ENCODE measurements around the gene HK2.
"Not testable (repeated sequence)": the region's sequence is repeated elsewhere in the genome, so short reads cannot be mapped to it uniquely, and the experiment has no call there.

The HK2 gene

DNA sequence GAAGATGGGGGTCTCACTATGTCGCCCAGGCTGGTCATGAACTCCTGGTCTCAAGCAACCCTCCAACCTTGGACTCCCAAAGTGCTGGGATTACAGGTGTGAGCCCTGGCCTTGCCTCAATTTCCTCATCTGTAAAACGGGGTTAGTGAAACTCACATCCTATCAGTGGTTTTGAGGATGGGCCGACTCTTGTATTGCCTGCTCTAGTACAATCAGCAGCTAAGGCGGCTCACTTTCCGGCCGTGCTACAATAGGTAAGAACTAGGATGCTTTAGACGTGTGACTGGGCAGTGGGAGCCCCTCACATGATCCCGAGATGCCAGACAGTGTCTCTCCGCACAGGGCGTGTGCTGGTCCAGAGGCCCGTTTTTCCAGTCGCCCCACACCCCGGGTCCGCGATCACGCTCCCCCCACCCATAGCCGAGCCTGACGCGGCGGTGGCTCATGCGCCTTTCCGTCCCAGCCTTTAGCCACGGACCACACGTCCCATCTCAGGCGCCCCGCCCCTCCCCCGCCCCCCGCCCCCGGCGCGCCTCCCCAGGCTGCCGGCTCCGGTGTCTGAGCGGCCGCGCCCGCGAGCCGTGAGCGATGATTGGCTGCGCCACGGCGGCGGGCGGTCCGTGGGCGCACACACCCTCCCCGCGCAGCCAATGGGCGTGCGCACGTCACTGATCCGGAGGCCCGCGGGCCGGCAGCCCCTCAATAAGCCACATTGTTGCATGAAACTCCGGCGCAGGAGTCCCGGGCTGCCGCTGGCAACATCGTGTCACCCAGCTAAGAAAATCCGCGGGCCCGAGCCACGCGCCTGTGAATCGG is at the start of gene HK2:
Gene HK2, plus strand, starts transcription at position 710 of the 816 bp plus-strand sequence. CDS start 454 bp downstream, outside the sequence.
- peak; percentile 63 for DNase-seq (ENCODE audit: low read depth)

DNA sequence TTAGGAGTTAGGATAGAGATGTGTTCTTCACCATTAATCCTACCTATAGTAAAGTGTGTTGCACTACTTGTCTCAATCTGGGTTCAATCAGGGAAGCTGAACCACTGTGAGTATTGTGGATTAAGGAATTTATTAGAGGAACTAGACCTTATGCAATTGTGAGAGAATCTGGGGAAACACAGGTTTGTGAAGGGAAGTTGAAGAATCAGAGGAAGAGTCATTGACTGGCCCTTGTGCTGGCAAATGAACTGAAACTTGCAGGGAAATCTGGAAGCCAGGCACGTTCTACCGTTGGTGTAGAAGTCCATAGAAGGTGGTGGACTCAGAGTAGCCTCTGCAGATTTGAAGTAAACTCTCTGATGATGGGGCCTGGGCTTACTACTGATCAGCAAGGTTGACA is 44.7 kb upstream of the HK2 start:
- no peak for DNase-seq (ENCODE audit: low read depth)

DNA sequence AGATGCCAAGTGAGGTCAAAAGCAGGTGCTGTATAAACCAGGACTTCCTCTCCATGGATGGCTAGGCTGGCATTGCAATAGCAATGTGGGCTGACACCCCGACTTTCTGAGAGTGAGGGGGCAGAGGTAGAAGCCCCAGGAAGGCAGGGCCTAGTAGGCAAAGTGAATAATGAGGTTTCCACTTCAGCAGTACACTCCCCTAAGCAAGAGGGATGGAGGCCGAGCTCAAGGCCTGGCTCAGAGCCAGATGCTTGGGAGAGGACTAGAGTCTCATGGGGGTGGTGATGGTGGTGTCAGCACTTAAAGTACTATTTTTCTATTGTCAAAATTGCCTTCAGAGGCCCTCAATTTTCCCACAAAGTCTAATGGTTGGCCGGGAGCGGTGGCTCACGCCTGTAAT is 41.6 kb upstream of the HK2 start:
- DNase-seq (ENCODE audit: low read depth): no peak

DNA sequence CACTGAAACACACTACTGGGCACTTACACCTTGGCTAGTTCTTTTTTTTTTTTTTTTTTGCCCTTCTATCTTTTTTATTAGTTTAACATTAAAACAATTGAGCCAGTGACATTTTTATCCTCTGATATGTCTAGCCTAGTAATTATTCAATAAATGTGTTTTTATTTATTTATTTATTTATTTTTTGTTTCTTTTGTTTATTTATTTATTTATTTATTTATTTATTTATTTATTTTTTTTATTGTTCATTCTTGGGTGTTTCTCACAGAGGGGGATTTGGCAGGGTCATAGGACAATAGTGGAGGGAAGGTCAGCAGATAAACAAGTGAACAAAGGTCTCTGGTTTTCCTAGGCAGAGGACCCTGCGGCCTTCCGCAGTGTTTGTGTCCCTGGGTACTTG is 39.0 kb upstream of the HK2 start:
- not testable (repeated sequence) for DNase-seq (ENCODE audit: low read depth)

DNA sequence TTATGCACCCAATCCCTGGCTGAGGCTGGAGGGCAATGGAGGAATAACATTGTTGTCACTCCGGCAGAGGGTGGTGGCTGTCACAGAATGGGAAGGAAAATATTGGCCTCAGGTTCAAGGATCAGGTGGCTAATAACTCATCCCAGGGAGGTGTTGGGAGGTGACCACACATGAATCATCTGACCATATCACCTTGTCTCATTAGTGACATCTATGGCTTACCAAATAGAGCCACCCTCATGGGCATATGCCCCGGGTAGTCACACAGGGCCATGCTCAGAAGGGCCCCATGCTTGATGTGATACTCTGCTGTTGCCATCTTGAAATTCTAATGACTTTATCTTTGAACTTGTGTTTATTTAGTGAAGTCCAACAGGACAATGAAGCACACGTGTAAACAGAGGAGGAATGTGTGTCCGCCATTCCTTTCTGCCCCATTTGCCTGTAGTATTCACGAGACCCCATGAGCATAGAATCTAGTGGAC is 27.5 kb upstream of the HK2 start:
- DNase-seq (ENCODE audit: low read depth): no peak

DNA sequence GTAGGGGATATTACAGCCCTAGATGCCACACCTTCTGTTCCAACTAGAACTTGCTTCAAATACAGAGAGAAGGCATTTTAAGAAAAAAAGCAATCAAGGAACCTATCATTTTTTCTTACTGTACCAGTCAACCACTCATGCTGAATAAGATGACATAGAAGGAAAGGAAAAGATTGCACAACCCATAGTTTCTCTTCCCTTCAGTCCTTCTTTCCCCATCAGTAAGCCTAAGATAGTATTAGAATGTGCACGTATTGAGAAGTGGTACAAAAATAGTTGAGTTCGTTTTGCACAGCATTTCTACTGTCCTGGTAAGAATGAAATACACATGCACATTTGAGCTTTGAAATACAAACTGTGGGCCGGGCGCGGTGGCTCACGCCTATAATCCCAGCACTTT is 27.0 kb upstream of the HK2 start:
- no peak for DNase-seq (ENCODE audit: low read depth)

DNA sequence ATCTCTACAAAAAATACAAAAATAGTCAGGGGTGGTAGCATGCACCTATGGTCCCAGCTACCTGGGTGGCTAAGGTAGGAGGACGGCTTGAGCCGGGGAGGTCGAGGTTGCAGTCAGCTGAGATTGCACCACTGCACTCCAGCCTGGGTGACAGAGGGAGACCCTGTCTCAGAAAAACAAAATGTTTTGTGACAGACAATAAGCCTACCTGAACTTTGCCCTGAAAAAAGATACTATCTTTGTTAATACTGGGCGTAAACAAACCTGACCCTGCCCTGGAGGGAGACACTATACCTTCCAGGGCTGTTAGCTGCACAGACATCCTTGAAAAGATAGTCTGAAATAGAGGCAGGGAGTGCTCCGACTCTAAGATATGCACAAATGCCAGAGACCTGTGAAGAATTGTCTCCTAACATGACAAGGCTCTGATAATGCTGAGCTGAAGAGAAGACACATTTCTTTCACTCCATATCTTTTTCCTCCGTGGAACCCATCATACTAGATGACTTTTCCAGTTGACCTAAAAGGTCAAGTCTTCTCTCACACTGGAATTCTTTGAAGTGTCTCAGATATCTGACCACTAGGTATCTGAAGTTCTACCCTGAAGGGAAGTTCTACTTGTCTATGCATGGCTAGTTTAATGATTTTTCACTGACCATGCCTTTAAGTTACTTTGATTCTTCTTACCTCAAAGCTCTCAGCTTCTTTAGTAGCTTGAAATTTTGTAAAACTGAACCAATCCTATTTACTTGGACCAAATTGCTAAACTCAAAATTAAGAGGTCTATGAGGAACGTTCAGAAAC is 20.9 kb upstream of the HK2 start:
- DNase-seq (ENCODE audit: low read depth): no peak

DNA sequence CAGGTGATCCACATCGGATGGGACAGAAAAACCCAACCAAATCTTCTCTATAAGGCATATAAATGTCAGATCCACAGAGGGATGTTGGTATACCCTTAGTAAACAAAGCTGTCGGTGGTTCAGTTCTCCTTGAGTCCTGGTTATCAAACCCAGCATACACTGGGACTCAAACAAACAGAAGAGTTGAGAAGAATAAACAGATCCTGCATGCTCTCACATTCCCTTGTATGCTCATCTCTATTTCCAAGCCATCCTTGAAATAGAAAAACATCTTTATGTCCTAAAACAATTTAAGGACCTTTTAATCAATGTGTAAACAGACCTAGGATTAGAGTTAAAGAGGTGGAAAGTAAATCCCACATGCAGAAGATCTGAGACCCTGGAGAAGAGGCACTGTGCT is 19.8 kb upstream of the HK2 start:
- DNase-seq (ENCODE audit: low read depth): no peak

DNA sequence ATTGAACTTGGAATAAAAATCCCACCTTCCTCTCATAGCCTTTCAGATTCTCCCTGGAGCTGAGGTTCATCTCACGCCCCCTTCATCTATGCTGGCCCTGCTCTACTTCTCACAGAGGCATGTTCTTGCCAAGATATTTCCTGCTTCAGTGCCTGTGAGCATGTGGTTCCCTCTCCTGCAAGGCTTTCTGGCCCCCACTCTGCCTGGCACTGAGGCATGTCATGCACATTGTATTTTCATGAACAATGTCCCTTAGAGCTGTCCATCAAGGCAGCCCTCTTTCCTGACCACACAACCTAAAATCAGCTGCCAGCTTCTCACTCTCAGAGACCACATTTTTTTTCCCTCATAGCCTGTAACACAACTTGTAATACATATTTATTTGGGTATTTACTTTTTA is 18.0 kb upstream of the HK2 start:
- no peak for DNase-seq (ENCODE audit: low read depth)

DNA sequence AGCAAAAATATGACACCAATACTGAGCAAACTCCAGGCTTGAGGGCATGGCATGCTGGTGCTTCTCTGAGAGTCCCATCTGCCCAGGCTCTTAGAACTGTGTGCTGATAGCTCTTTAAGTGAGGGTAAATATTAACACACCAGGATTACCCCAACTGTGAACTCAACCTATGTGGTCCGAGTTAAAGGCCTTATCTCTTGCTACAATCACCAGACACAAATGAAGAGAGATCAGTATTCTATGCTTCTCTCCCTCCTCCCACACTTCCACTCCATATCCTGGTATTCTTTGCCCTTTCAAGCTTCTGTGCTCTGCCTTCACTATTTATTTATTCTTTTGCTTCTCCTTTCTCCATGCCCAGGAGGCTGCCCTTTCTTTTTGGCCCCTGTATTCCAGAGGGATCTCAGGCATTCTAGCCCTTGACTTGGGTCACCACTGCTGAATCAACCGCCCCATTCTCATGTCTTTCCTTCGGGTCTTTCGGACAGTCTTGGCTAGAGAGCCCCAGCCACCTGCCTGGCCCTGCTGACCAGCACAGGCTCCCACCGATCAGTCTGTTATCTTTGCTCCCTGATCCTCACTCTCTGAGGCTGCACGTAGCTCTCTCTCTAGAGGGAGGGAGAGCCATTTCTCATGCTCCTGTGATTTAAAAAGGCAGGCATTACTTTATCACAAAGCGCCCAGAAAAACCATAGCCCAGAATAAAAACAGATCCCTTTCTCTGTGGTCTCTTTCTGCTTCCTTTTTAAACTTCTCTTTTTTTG is 17.2 kb upstream of the HK2 start:
- no peak for DNase-seq (ENCODE audit: low read depth)

DNA sequence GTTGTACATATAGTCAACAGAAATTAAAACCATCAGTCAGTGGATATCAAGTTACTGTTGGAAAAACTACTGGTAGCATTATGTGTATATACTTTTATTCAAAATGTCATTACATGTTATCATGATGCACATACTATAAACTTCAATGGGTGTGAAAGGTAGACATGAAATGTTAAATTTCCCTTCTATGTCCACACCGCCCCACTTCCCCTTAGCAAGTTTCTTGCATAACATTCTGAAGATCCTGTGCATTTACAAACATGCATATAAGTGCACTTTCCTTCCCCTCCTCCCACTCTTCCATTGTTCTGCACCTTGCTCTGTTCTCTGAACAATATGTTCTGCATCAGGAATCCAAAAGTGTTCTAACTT is 16.6 kb upstream of the HK2 start:
- DNase-seq (ENCODE audit: low read depth): no peak

DNA sequence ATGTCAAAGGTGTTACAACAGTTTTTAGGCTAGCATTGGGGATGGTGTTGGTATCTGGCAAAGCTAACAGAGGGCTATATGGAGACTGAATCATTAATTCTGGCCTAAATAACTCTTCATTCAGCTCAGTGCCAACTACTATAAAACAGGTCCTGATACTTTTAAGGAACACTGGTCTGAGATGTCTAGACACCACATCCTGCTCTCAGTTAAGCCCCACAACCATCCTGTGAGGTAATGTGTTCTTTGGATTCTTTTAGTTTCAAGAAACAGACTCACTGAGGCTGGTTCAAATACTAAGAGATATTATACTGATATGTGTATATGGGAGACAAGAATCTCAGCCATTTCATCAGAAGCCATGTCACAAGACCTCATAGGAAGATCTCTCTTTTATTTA is 14.2 kb upstream of the HK2 start:
- no peak for DNase-seq (ENCODE audit: low read depth)

DNA sequence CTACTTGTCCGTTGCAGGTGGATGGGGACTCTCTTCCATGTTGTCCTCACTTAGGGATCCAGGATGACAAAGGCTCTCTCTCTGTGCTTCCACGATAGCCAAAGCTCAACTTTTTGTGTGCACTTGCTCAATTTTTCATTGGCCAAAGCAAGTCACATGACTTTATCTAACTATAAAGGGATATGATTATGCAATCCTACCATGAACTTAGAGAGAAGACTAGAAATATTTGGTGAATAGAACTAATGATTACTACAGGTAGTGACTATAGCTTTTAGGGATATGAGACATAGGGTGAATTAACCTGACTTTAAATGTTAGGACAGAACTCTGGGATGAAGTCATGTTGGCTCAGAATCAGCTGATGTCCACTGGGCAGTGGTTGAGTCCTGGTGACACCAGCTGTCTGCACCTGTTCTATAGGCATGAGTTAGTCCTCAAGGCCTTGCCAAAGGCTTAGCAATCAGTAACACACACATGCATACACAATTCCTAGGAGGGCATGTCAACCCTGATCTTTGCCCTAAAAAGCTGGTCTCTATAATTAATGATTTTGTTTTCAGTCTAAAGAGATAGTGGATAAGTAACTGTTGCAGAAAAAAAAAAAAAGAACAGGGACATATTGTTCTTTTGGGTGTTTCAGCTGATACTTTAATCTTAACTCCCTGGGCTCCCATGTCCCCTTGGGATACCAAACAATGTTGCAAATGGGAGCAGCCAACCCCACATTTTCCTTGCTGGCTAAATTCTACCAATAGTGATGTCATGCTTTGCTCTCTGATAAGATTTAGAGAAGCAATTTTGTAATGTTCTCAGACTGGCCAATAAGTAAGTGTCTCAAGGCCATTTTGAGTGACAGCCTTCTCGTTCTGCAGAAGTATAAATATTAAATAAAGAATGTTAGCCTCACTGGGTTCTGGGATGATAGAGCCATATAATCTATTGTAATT is 12.5 kb upstream of the HK2 start:
- DNase-seq (ENCODE audit: low read depth): no peak

DNA sequence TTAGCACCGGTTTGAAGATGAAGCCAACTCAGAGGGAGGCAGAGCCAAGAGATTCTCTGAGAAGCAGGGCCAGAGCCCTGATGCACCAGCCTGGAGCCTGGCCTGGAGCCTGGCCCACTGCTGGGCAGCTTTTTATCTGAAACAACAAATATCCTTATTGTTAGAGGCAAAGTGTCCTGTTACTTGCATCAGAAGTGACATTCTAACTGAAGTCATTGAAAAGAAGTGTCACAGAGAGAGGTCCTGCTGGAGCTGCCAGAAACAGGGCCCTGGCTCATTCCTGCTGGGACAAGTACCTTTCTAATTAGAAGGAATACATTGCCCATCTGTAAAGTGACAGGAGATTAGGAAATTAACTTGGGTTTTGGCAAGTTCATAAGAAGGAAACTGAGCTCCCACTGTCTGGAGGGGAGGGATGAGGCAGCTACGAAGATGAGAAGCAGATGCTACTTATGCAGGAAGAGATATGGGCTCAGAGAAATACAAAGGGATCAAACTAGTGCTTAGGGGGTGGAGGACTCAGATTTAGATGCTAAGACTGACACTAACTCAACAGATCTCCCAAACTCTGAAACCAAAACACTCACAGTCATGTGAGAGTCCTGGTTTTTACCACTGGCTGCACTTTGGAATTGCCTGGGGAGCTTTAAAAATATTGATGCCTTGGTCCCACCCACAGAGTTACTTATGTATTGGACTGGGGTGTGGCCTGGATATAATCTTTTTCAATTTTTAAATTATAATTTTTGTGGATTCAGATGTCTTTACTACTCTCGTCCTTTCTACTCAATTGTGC is 11.0 kb upstream of the HK2 start:
- DNase-seq (ENCODE audit: low read depth): no peak

DNA sequence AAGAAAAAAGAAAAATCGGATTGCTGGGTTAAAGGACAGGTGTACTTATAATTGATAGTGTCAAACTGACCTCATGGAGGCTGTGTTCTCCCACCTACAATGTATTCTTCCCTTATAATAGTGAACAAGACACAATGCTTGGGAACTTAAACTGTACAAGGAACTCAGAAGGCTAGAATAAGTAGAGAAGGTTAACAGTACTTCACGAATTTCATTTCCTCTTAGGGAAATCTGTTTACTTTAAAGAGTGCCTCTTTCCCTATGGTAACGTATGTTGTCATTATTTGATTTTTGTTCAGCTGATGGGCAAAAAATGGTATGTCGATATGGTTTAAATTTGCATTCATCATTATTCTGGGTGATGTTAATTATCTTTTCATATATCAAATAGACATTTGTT is 9.2 kb upstream of the HK2 start:
- no peak for DNase-seq (ENCODE audit: low read depth)

DNA sequence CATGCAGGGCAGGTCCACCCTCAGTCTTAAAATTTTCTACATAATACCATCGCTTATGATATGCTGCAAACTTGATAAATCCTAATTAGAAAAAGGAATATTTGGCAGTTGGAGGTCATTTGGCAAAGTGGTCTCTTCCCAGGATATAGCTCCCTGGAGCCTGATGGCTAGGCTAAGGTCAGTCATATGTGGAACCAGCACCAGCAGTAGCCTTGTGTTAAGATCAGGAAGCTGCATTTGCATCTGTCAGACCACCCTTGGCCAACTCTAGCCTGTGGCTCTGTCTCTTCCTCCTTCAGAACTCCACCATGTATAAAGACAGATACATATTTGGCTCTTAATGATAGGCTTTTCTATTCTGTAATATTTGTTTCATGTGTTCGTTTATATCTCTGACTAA is 5.4 kb upstream of the HK2 start:
- no peak for DNase-seq (ENCODE audit: low read depth)

DNA sequence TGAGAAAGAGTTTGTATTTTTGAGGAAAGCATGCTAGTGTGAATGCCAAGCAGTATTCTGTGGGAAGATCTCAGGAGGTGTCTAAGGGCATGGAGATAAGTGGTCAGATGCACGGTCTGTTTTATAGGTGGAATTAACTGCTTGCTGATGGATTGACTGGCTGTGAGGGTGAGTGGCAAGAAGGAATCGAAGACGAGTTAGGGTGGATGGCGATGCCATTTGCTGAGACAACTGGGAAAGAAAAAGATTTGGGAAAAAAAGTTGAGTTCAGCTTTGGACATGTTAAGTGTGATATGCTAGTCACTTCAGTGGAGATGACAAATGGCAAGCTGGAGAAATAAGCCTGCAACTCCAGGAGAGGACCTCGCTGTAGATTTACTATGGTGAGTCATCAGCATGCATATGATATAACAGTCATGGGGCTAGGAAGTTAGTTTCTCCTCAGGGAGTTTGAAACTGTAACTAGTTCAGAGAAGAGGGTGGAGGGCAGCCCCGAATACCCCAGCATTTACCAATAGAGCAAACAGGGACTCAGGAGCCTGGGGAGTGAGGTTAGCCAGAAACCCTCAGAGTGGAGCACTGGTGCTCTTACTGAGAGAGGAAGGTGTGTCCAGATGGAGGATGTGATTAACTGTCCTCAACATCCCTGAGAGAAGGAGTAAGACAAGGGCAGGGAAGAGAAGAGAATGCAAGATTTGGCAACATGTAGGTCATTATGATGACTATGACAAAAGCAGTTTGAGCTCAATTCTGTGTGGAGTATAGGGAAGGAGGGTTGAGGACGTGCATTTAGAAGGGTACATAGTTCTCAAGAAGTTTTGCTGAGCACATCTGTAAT is 2.0 kb upstream of the HK2 start:
- no peak for DNase-seq (ENCODE audit: low read depth)

DNA sequence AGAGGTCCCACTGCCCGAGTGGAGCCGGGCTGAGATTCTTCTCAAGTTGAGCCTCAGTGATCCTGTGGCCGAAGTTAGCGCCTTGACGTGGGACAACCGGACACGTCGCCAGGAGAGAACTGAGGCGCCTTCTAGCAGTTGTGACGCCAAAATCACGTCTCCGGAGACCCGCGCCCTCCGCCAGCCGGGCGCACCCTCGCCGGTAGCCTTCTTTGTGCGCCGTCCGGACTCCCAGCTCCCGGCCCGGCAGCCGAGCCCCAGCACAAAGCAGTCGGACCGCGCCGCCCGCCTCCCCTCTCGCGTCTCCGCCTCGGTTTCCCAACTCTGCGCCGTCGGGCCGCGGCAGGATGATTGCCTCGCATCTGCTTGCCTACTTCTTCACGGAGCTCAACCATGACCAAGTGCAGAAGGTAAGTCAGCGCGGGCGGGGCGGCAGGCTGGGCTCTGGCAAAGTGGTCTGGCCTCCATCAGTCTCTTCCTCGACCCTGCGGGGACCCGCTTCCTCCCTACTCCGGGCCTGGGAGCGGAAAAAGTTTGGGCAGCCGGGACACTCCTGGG is 386 bp downstream of the HK2 start:
- DNase-seq (ENCODE audit: low read depth): not testable (repeated sequence)
